Measurements from ENCODE around the gene PSD4. TPM values are rescaled to one million over a fixed set of nuclear protein-coding genes. Genes with fewer than 3 reads are reported as not detected.

The PSD4 gene
- total and polyA plus RNA-seq, 4 donors: 0.79 to 17.8 (median 6.5) TPM

Other genes starting within 250 kb of the PSD4 start
- not detected for gene IL36G, start 196.0 kb upstream of the PSD4 start, total RNA-seq
- not detected for gene IL36G, start 196.0 kb upstream of the PSD4 start, polyA plus RNA-seq
- gene IL36A, start 168.5 kb upstream of the PSD4 start, total RNA-seq: not detected
- gene IL36A, start 168.5 kb upstream of the PSD4 start, polyA plus RNA-seq: not detected
- gene IL36B, start 121.1 kb upstream of the PSD4 start, total RNA-seq: not detected
- not detected for gene IL36B, start 121.1 kb upstream of the PSD4 start, polyA plus RNA-seq
- not detected for gene IL36RN, start 114.8 kb upstream of the PSD4 start, total RNA-seq
- gene IL36RN, start 114.8 kb upstream of the PSD4 start, polyA plus RNA-seq: not detected
- gene IL1F10, start 106.0 kb upstream of the PSD4 start, total RNA-seq: not detected
- gene IL1F10, start 106.0 kb upstream of the PSD4 start, polyA plus RNA-seq: not detected
- 1 to 10 TPM; 6.0 to 7.1 TPM for gene IL1RN, start 46.4 kb upstream of the PSD4 start, total RNA-seq
- 10 to 100 TPM in 1 of 2 donors, under 1 TPM in 1; 0.74 to 11.6 TPM for gene IL1RN, start 46.4 kb upstream of the PSD4 start, polyA plus RNA-seq
- gene PAX8, start 105.0 kb downstream of the PSD4 start, total RNA-seq: under 1 TPM; 0.45 to 0.87 TPM
- under 1 TPM in 1 of 2 donors, not detected in 1; 1.00 TPM for gene PAX8, start 105.0 kb downstream of the PSD4 start, polyA plus RNA-seq

Measured in aorta (tissue), 4 donors.